ENCODE measurements around the gene TULP1.

The TULP1 gene

GRCh38 chr6:35496036-35496840, 16.5 kb downstream of the TULP1 start:
- DNase-seq, result no peak

- no peak for DNase-seq
These were observed 17.2 kb downstream of the TULP1 start for GRCh38 chr6:35495258-35496035.

- no peak for DNase-seq
These were observed 18.5 kb downstream of the TULP1 start for GRCh38 chr6:35494161-35494563.

GRCh38 chr6:35493307-35493983, 19.3 kb downstream of the TULP1 start:
- no peak for DNase-seq

GRCh38 chr6:35492974-35493284, 19.8 kb downstream of the TULP1 start:
- no peak for DNase-seq

DNA sequence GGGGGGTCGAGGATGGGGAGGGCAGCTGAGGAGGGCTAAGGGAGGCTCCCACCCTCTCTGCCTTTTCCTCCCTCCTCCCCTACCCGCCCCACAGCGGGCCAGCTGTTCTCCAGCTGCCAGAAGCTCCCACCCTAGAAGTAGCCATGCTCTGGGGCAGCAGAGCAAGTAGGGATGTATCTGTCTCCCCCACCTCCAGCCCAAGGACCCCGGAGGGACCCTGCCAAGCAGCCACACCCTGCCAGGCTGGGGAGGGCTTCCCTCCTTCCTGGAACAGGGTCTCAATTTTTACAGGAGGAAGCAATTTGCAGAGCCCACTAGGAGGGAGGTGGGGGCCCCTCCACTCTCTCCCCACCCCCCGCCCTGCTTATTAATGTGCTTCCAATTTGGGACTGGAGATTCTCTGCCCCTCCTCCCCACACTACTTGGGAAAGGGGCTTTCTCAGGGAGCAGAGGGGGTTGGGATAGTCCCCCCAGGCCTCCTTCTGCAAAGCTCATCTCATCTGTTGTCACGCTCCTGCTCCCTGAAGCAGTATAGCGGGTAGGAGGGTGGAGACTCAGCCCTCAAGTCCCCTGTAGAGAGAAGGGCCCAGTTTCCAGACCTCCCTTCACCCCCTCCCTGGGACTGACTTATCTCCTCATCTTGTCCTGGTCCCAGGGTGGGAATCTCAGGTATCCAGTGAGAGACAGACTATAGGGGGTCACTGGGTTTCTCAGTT, 20.3 kb downstream of the TULP1 start:
- no peak for DNase-seq

GRCh38 chr6:35491558-35492257, 21.0 kb downstream of the TULP1 start:
- no peak for DNase-seq

- DNase-seq, result no peak
These were observed 21.7 kb downstream of the TULP1 start for GRCh38 chr6:35490821-35491557.

GRCh38 chr6:35489995-35490791, 22.5 kb downstream of the TULP1 start:
- DNase-seq, result no peak

GRCh38 chr6:35489066-35489465, 23.6 kb downstream of the TULP1 start:
- no peak for DNase-seq

DNA sequence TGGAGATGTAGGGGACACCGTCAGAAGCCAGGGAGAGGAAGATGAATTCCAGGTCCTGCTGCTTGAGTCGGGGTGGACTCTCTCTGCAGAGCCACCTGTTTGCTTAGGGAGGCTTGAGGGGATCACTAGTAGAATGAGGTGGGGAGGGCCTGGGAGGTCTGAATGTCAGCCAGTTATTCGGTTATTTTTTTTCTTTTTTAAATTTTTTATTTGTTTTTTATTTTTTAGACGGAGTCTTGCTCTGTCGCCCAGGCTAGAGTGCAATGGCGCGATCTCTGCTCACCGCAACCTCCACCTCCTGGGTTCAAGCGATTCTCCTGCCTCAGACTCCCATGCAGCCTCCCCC, 24.2 kb downstream of the TULP1 start:
- DNase-seq, result no peak

- DNase-seq, result no peak
These were observed 24.8 kb downstream of the TULP1 start for GRCh38 chr6:35487658-35488516.

DNA sequence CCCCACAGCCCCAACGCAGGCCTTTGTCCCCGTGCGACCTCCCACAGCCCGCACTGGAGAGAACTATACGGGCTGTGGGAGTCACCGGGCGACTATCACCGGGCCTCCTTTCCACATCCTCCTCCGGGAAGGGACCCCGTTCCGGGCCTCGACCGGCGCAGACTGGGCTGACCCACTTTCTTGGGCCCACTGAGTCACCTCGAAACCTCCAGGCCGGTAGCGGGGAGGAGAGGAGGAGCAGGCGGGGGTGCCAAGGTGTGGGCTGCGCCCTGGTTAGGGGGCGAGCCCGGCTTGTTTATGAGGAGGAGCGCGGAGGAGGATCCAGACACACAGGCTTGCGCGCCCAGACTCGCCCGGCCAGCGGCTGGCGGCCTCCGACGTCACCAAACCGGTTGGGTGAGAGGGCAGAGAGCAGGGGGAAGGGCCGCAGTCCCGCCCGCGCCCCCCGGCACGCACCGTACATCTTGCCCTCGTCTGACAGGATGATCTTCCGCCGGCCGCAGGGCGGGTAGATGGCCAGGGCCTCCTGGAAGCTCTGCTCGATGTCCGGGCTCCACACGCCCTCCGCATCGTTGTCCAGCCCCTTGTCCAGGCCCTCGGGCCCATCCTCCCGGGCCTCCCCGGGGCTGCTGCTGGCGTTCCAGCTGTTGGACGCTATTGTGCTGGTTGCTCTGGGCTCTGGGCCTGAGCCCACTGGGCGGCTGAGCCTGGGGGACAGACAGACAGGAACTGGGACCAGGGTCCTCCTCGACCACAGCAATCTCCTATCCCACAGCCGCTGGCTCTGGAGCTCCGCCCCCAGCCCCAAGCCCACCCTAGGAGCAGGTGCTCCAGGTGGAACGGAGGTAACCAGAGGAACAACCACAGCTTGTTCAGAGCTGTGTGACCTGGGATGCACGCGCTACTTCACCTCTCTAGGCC, 26.4 kb downstream of the TULP1 start:
- no peak for DNase-seq

- no peak for DNase-seq
These were observed 27.3 kb downstream of the TULP1 start for GRCh38 chr6:35485402-35485877.

DNA sequence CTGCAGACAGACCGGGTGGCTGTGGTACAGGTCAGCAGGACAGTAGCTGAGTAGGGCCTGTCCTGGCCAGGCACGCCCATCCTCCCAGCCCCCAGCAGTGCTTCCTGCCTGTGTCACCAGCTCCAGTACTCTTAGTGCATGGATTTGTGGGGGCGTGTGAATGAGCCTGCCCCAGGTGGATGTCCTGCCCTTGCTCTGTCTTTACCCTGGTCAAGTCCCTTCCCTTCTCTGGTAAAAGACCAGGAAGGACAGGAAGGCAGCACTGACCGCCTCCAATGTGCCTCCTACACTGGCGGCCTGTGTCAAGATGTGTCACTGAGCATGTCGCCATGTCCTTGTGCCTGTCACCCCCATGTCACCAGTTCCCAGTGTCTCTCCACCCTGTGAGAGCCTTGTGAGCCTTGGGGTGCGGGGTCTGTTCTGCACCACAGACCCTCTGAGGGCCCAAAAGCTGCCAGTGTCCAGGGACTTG, 27.7 kb downstream of the TULP1 start:
- DNase-seq, result no peak

- DNase-seq, result no peak
These were observed 28.6 kb downstream of the TULP1 start for GRCh38 chr6:35483893-35484645.

- DNase-seq, result no peak
These were observed 29.2 kb downstream of the TULP1 start for GRCh38 chr6:35483490-35483889.

DNA sequence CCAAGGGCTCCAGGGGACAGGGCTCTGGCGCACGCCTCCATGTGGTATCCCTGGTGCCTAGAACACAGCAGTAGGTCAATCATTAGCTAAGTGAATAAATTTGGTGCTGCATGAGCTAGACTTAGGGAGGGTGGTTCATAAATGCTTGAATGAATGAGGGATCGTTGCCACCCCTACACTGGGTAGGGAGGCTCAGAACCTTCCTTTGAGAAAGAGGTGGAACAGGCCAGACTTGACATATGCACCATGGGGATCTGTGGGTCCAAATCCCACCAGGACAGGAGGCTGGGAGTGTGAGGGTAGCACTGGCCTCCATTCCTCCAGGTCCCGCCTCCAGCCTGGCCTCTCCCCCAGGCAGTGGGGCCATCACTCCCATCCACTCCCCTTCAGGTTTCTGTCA, 29.6 kb downstream of the TULP1 start:
- no peak for DNase-seq

Data from CD4-positive, alpha-beta T cell treated with Interleukin-6 for 4 hours (primary cell).